Right lung (tissue), 5 donors: ENCODE results near the gene SLC51A. TPM values are rescaled to one million over a fixed set of nuclear protein-coding genes. Genes with fewer than 3 reads are reported as not detected.

Experiments used
- polyA plus RNA-seq, 5 donors: library from polyadenylated mRNA; unstranded; fragments of 120-200 nt; gene quantifications; one replicate each; pipeline versions ENCODE4 v1.2.1 to v1.2.3, GENCODE V29; 2013; ENCODE audit warnings: inconsistent platforms in 1 of 5, low replicate concordance in 1 of 5; ENCODE audit not compliant: insufficient read length in 5 of 5, insufficient read depth in 1 of 5

The SLC51A gene
- polyA plus RNA-seq, 5 donors = 6.7 to 8.2 (median 7.6) TPM

Other genes starting within 250 kb of the SLC51A start
- gene TFRC, start 134.4 kb upstream of the SLC51A start, polyA plus RNA-seq = 10 to 100 TPM; 32.4 to 56.9 (median 44.8) TPM
- under 1 TPM in 2 of 5 donors, not detected in 3; 0.27 to 0.47 TPM for gene ZDHHC19, start 5.1 kb upstream of the SLC51A start, polyA plus RNA-seq
- 10 to 100 TPM; 35.1 to 40.9 (median 40.4) TPM for gene PCYT1A, start 71.2 kb downstream of the SLC51A start, polyA plus RNA-seq
- 10 to 100 TPM; 26.0 to 31.6 (median 27.2) TPM for gene DYNLT2B, start 101.7 kb downstream of the SLC51A start, polyA plus RNA-seq
- under 1 TPM; 0.28 to 0.39 (median 0.35) TPM for gene TM4SF19, start 121.9 kb downstream of the SLC51A start, polyA plus RNA-seq
- 10 to 100 TPM; 21.8 to 44.1 (median 37.7) TPM for gene UBXN7, start 215.9 kb downstream of the SLC51A start, polyA plus RNA-seq